Tibial nerve (tissue), 4 donors: ENCODE measurements around the gene OAT. TPM values are rescaled to one million over a fixed set of nuclear protein-coding genes. Genes with fewer than 3 reads are reported as not detected.

Experiments
- DNase-seq, 2 donors: peaks; one replicate each; pipeline ENCODE4 v3.0.0-alpha.2; 2019; ENCODE audit warnings: low spot score in 2 of 2
- H3K27ac ChIP-seq, 4 donors: fragments of 200-600 bp; sonication (generic) in 3 of 4; one replicate each; pipeline ENCODE4 v1.5.1; 2017 to 2019; ENCODE audit warnings: mild to moderate bottlenecking in 1 of 4
- H3K27me3 ChIP-seq, 2 donors: fragments of 200-600 bp; sonication (generic) in 1 of 2; one replicate each; pipeline versions ENCODE4 v1.5.1 to v1.6.0; 2017 to 2019
- H3K36me3 ChIP-seq, 3 donors: fragments of 200-600 bp; sonication (generic); one replicate each; pipeline ENCODE4 v1.5.1; 2018 to 2019
- H3K4me1 ChIP-seq, 4 donors: fragments of 200-600 bp; sonication (generic) in 3 of 4; one replicate each; pipeline ENCODE4 v1.5.1; 2017 to 2019
- H3K4me3 ChIP-seq, 4 donors: fragments of 200-600 bp; sonication (generic) in 3 of 4; one replicate each; pipeline ENCODE4 v1.5.1; 2017 to 2019; ENCODE audit warnings: mild to moderate bottlenecking in 1 of 4, moderate library complexity in 1 of 4
- H3K9me3 ChIP-seq, 4 donors: fragments of 200-600 bp; sonication (generic) in 3 of 4; one replicate each; pipeline ENCODE4 v1.5.1; 2017 to 2019
- CTCF ChIP-seq, 5 experiments: fragments of 200-600 bp in 3 of 5; fragments of 450-650 bp in 2 of 5; sonication (generic) in 3 of 5; IDR thresholded peaks; one replicate each; pipeline ENCODE4 v1.5.1; 2016 to 2019; ENCODE audit warnings: antibody characterized with exemption in 5 of 5, mild to moderate bottlenecking in 3 of 5, moderate library complexity in 2 of 5
- EP300 ChIP-seq, 2 donors: sonication (generic); formaldehyde crosslinking; IDR thresholded peaks; one replicate each; pipeline ENCODE4 v1.6.1; 2017; ENCODE audit warnings: antibody characterized with exemption in 2 of 2, mild to moderate bottlenecking in 1 of 2
- POLR2A ChIP-seq, 2 donors: fragments of 450-650 bp; IDR thresholded peaks; one replicate each; pipeline ENCODE4 v1.6.1; 2017; ENCODE audit warnings: antibody characterized with exemption in 2 of 2, mild to moderate bottlenecking in 2 of 2, moderate library complexity in 2 of 2
- WGBS, 2 donors: methylation state at CpG; one replicate each; pipeline ENCODE4 v1.1.5; 2018; 5-methylcytosine and 5-hydroxymethylcytosine counted together
- total RNA-seq, 4 donors: library from RNA; depleted of rRNA; stranded (reverse); fragments of >200 nt; gene quantifications; one replicate each; pipeline ENCODE4 v1.1.0, GENCODE V29; 2016

The OAT gene
- total RNA-seq, 4 donors from 2014 or later: 43.0 to 67.9 (median 58.3) TPM

- TF ChIP-seq CTCF (IDR thresholded peaks at IDR 0.05): no peak
- no peak for TF ChIP-seq POLR2A (IDR thresholded peaks at IDR 0.05)
- TF ChIP-seq EP300 (IDR thresholded peaks at IDR 0.05): no peak
- H3K9me3 ChIP-seq: no peaks in the 10 kb centered on the region
- no peaks in the 10 kb centered on the region for H3K36me3 ChIP-seq
- peaks cover 0 to 12% (median 0%) of the 10 kb centered on the region in 4 donors for H3K4me1 ChIP-seq
- DNase-seq: no peak
- no peak overlapping the region for H3K4me3 ChIP-seq
- 74 to 83% methylated on average over 8 to 10 of the region's 10 CpGs for whole genome bisulfite sequencing, 2 donors
- H3K27ac ChIP-seq: no peak overlapping the region
- H3K27me3 ChIP-seq: no peaks in the 10 kb centered on the region
These were observed 67.1 kb downstream of the OAT start for GRCh38 chr10:124351481-124352220.

- WGBS, 2 donors: 89 to 93% methylated on average over 8 of the region's 8 CpGs
- Histone ChIP-seq H3K27ac (no peak overlapping the region), H3K27me3 (no peaks in the 10 kb centered on the region), H3K4me1 (peaks cover 0 to 12% (median 0%) of the 10 kb centered on the region in 4 donors), H3K36me3 (no peaks in the 10 kb centered on the region), H3K4me3 (no peak overlapping the region), H3K9me3 (no peaks in the 10 kb centered on the region)
- TF ChIP-seq POLR2A (IDR thresholded peaks at IDR 0.05): no peak
- TF ChIP-seq EP300 (IDR thresholded peaks at IDR 0.05): no peak
- no peak for TF ChIP-seq CTCF (IDR thresholded peaks at IDR 0.05)
- DNase-seq: no peak
These were observed 67.9 kb downstream of the OAT start for GRCh38 chr10:124350806-124351205.

- H3K4me3 ChIP-seq: no peak overlapping the region
- H3K9me3 ChIP-seq: no peaks in the 10 kb centered on the region
- 80 to 82% methylated on average over 5 of the region's 5 CpGs for WGBS, 2 donors
- H3K27ac ChIP-seq: no peak overlapping the region
- H3K36me3 ChIP-seq: no peaks in the 10 kb centered on the region
- DNase-seq: no peak
- H3K4me1 ChIP-seq: peaks cover 0 to 6% (median 0%) of the 10 kb centered on the region in 4 donors
- no peaks in the 10 kb centered on the region for H3K27me3 ChIP-seq
- TF ChIP-seq POLR2A (IDR thresholded peaks at IDR 0.05) (no peak), EP300 (IDR thresholded peaks at IDR 0.05) (no peak), CTCF (IDR thresholded peaks at IDR 0.05) (no peak)
These were observed 68.8 kb downstream of the OAT start for GRCh38 chr10:124349996-124350280.

GRCh38 chr10:124349231-124349995 is 69.3 kb downstream of the OAT start:
- Histone ChIP-seq H3K27ac (no peak overlapping the region), H3K36me3 (no peaks in the 10 kb centered on the region), H3K9me3 (no peaks in the 10 kb centered on the region), H3K27me3 (no peaks in the 10 kb centered on the region), H3K4me3 (no peak overlapping the region), H3K4me1 (peaks cover 0 to under 1% (median 0%) of the 10 kb centered on the region in 4 donors)
- WGBS, 2 donors: 79 to 81% methylated on average over 11 to 15 of the region's 16 CpGs
- no peak for DNase-seq
- TF ChIP-seq POLR2A (IDR thresholded peaks at IDR 0.05) (no peak), CTCF (IDR thresholded peaks at IDR 0.05) (no peak), EP300 (IDR thresholded peaks at IDR 0.05) (no peak)

GRCh38 chr10:124348801-124349200 is 69.9 kb downstream of the OAT start:
- DNase-seq: no peak
- TF ChIP-seq EP300 (IDR thresholded peaks at IDR 0.05) (no peak), CTCF (IDR thresholded peaks at IDR 0.05) (no peak), POLR2A (IDR thresholded peaks at IDR 0.05) (no peak)
- H3K4me1 ChIP-seq: no peaks in the 10 kb centered on the region
- no peaks in the 10 kb centered on the region for H3K9me3 ChIP-seq
- WGBS, 2 donors: 75 to 84% methylated on average over 8 of the region's 8 CpGs
- no peaks in the 10 kb centered on the region for H3K36me3 ChIP-seq
- no peak overlapping the region for H3K4me3 ChIP-seq
- no peaks in the 10 kb centered on the region for H3K27me3 ChIP-seq
- H3K27ac ChIP-seq: no peak overlapping the region
